Choroid plexus epithelial cell (primary cell): ENCODE data around the gene VWA2.
"Not testable (repeated sequence)": the region's sequence is repeated elsewhere in the genome, so short reads cannot be mapped to it uniquely, and the experiment has no call there.

ENCODE experiments used
- DNase-seq: peaks from one replicate; pipeline ENCODE4 v3.0.0-alpha.2; 2010; ENCODE audit warnings: low read depth
- H3K4me3 ChIP-seq: 2 replicates; pipeline ENCODE4 v1.5.1; 2011; ENCODE audit warnings: low read depth, mild to moderate bottlenecking, control low read depth, low read length, moderate library complexity
- CTCF ChIP-seq: conservative IDR thresholded peaks from 2 replicates; pipeline ENCODE4 v1.5.1; 2011; ENCODE audit warnings: low read depth, mild to moderate bottlenecking, control low read depth, inconsistent platforms, low read length, moderate library complexity

Gene VWA2

GRCh38 chr10:114328441-114328812 lies 89.4 kb downstream of the VWA2 start:
- H3K4me3 ChIP-seq: no peak overlapping the region
- TF ChIP-seq CTCF: no peak
- no peak for DNase-seq

- H3K4me3 ChIP-seq: no peak overlapping the region
- no peak for DNase-seq
- TF ChIP-seq CTCF: no peak
Measured at GRCh38 chr10:114328874-114329273, 89.8 kb downstream of the VWA2 start.

- DNase-seq: no peak
- H3K4me3 ChIP-seq: no peak overlapping the region
- no peak for TF ChIP-seq CTCF
Measured at GRCh38 chr10:114329634-114330365, 90.7 kb downstream of the VWA2 start.

GRCh38 chr10:114332301-114333192 lies 93.5 kb downstream of the VWA2 start:
- no peak overlapping the region for H3K4me3 ChIP-seq
- DNase-seq: no peak
- TF ChIP-seq CTCF: no peak

GRCh38 chr10:114333441-114333840 lies 94.4 kb downstream of the VWA2 start:
- H3K4me3 ChIP-seq, DNase-seq: not testable (repeated sequence)

- DNase-seq: peak; percentile 52
- H3K4me3 ChIP-seq: no peak overlapping the region
- no peak for TF ChIP-seq CTCF
Measured at GRCh38 chr10:114334301-114334700, 95.2 kb downstream of the VWA2 start.

- no peak for DNase-seq
- H3K4me3 ChIP-seq: no peak overlapping the region
- TF ChIP-seq CTCF: no peak
Measured at GRCh38 chr10:114335614-114336013, 96.6 kb downstream of the VWA2 start.
